Fibroblast of lung (primary cell): ENCODE measurements around the gene ZDHHC14.

Experiments
- CTCF ChIP-seq, 2 donors: IDR thresholded peaks in 1 of 2; conservative IDR thresholded peaks in 1 of 2; 1 replicate in 1 of 2; 2 replicates in 1 of 2; pipeline ENCODE4 v1.5.1; 2011 to 2012; ENCODE audit warnings: low read length in 2 of 2, control low read depth in 1 of 2, inconsistent platforms in 1 of 2, low read depth in 1 of 2, mild to moderate bottlenecking in 1 of 2
- EZH2 ChIP-seq: IDR thresholded peaks from 2 replicates; pipeline ENCODE4 v1.5.1; 2012; ENCODE audit warnings: low read length, control low read depth, mild to moderate bottlenecking; ENCODE audit errors: missing control alignments

- TF ChIP-seq CTCF (conservative IDR thresholded peaks at IDR 0.05 in 1 of 2, IDR thresholded peaks at IDR 0.05 in 1 of 2; ENCODE audit: low read depth in 1 of 2, low read length in 2 of 2), result no peak
- no peak for TF ChIP-seq EZH2
Observed at GRCh38 chr6:157443066-157443800, 62.2 kb downstream of the ZDHHC14 start.
